ENCODE results near the gene YAP1.

The YAP1 gene

GRCh38 chr11:102109896-102110760 is at the start of gene YAP1:
Gene YAP1, plus strand, starts transcription at chr11:102110447. Its CDS starts 402 bp downstream, at chr11:102110849.
- FAIRE-seq (no peak), DNase-seq (ENCODE audit: low spot score) (peak; percentile 68)

GRCh38 chr11:102061276-102061675 is 49.0 kb upstream of the YAP1 start:
- DNase-seq (ENCODE audit: low spot score) = no peak
- FAIRE-seq = no peak

GRCh38 chr11:102062106-102062505 is 48.1 kb upstream of the YAP1 start:
- FAIRE-seq = no peak

GRCh38 chr11:102064316-102064715 is 45.9 kb upstream of the YAP1 start:
- DNase-seq (ENCODE audit: low spot score) (no peak), FAIRE-seq (no peak)

More at GRCh38 chr11:102062106-102062505, 48.1 kb upstream of the YAP1 start:
- DNase-seq (ENCODE audit: low spot score) = no peak

GRCh38 chr11:102070766-102071165 is 39.5 kb upstream of the YAP1 start:
- DNase-seq (ENCODE audit: low spot score) (no peak), FAIRE-seq (no peak)

- no peak for FAIRE-seq
These were observed 38.5 kb upstream of the YAP1 start for GRCh38 chr11:102071497-102072472.

GRCh38 chr11:102073253-102073652 is 37.0 kb upstream of the YAP1 start:
- FAIRE-seq (no peak), DNase-seq (ENCODE audit: low spot score) (no peak)

More at GRCh38 chr11:102071497-102072472, 38.5 kb upstream of the YAP1 start:
- no peak for DNase-seq (ENCODE audit: low spot score)

- no peak for FAIRE-seq
- DNase-seq (ENCODE audit: low spot score) = no peak
These were observed 30.6 kb upstream of the YAP1 start for GRCh38 chr11:102079625-102080024.

GRCh38 chr11:102081313-102081712 is 28.9 kb upstream of the YAP1 start:
- FAIRE-seq = no peak
- no peak for DNase-seq (ENCODE audit: low spot score)

GRCh38 chr11:102085864-102086551 is 24.2 kb upstream of the YAP1 start:
- no peak for DNase-seq (ENCODE audit: low spot score)
- no peak for FAIRE-seq

GRCh38 chr11:102097186-102097585 is 13.1 kb upstream of the YAP1 start:
- FAIRE-seq (no peak), DNase-seq (ENCODE audit: low spot score) (no peak)

- no peak for DNase-seq (ENCODE audit: low spot score)
- FAIRE-seq = no peak
These were observed 10.5 kb upstream of the YAP1 start for GRCh38 chr11:102099755-102100154.

GRCh38 chr11:102108734-102109440 is 1.4 kb upstream of the YAP1 start:
- DNase-seq (ENCODE audit: low spot score) (no peak), FAIRE-seq (no peak)

- FAIRE-seq (no peak), DNase-seq (ENCODE audit: low spot score) (no peak)
These were observed 439 bp downstream of the YAP1 start for GRCh38 chr11:102110761-102111010.

GRCh38 chr11:102111011-102111786 is 952 bp downstream of the YAP1 start:
- FAIRE-seq (no peak), DNase-seq (ENCODE audit: low spot score) (peak; percentile 47)

GRCh38 chr11:102111787-102112508 is 1.7 kb downstream of the YAP1 start:
- FAIRE-seq (peak; percentile 92), DNase-seq (ENCODE audit: low spot score) (peak; percentile 84)

- FAIRE-seq (no peak), DNase-seq (ENCODE audit: low spot score) (no peak)
These were observed 2.2 kb downstream of the YAP1 start for GRCh38 chr11:102112509-102112821.

- DNase-seq (ENCODE audit: low spot score) = no peak
- no peak for FAIRE-seq
These were observed 3.8 kb downstream of the YAP1 start for GRCh38 chr11:102114032-102114431.

- peak; percentile 83 for DNase-seq (ENCODE audit: low spot score)
- peak; percentile 94 for FAIRE-seq
These were observed 5.3 kb downstream of the YAP1 start for GRCh38 chr11:102115557-102115956.

Data from RCC 7860 (cell line).